Measurements from ENCODE around the gene CHKB. TPM values are rescaled to one million over a fixed set of nuclear protein-coding genes. Genes with fewer than 3 reads are reported as not detected.
"Not testable (repeated sequence)": the region's sequence is repeated elsewhere in the genome, so short reads cannot be mapped to it uniquely, and the experiment has no call there.

Gene CHKB
- total RNA-seq, 2 experiments from 2014 or later = 55.6 to 60.3 TPM

GRCh38 chr22:50540381-50540780 is 42.3 kb downstream of the CHKB start:
- no peak for ATAC-seq
- DNase-seq = no peak
- intact Hi-C loops (cut with micrococcal nuclease) = no loop called here
- TF ChIP-seq CTCF (IDR thresholded peaks at IDR 0.05) = no peak
- H3K36me3 Mint-ChIP-seq (ENCODE audit: low read depth) = peaks cover 2% of the 10 kb centered on the region
- peak overlapping the region; percentile 15 for H3K4me3 Mint-ChIP-seq
- H3K4me1 Mint-ChIP-seq (ENCODE audit: low read depth) = peaks cover 58% of the 10 kb centered on the region
- CTCF ChIA-PET = interaction anchor here (0.6 to 4.7 kb wide), 6 partner anchors 8 to 81 kb away, joined by 3 to 65 read pairs (median 18); partner anchors contain the start of genes SCO2 and SYCE3
- no peaks in the 10 kb centered on the region for H3K9me3 Mint-ChIP-seq
- H3K27me3 Mint-ChIP-seq = no peaks in the 10 kb centered on the region
- H3K27ac Mint-ChIP-seq = peak overlapping the region; percentile 94
- POLR2A ChIA-PET = interaction anchor here (1.0 to 8.3 kb wide), 16 partner anchors 9 to 120 kb away, joined by 3 to 175 read pairs (median 6); partner anchors contain the start of genes CHKB, LMF2, NCAPH2 and SCO2

GRCh38 chr22:50537765-50538164 is 44.9 kb downstream of the CHKB start:
- ATAC-seq (no peak), DNase-seq (no peak)
- H3K9me3 Mint-ChIP-seq = no peaks in the 10 kb centered on the region
- H3K36me3 Mint-ChIP-seq (ENCODE audit: low read depth) = peaks cover 2% of the 10 kb centered on the region
- no peaks in the 10 kb centered on the region for H3K27me3 Mint-ChIP-seq
- peak overlapping the region; percentile 100 for H3K27ac Mint-ChIP-seq
- H3K4me1 Mint-ChIP-seq (ENCODE audit: low read depth) = peaks cover 60% of the 10 kb centered on the region
- ChIA-PET CTCF (interaction anchor here (0.6 to 4.7 kb wide), 4 partner anchors 10 to 27 kb away, joined by 3 to 65 read pairs (median 22); partner anchors contain the start of genes SCO2 and SYCE3), POLR2A (interaction anchor here (0.7 to 8.3 kb wide), 5 partner anchors 11 to 294 kb away, joined by 3 to 175 read pairs (median 34); partner anchors contain the start of genes SCO2 and TYMP)
- no peak overlapping the region for H3K4me3 Mint-ChIP-seq
- no peak for TF ChIP-seq CTCF (IDR thresholded peaks at IDR 0.05)
- intact Hi-C loops (cut with micrococcal nuclease) = loop anchor here (2.0 kb wide), 1 partner anchor 83 kb away; no protein-coding TSS in a partner anchor

- no peak overlapping the region for H3K4me3 Mint-ChIP-seq
- no peaks in the 10 kb centered on the region for H3K27me3 Mint-ChIP-seq
- peak overlapping the region; percentile 20 for H3K27ac Mint-ChIP-seq
- CTCF ChIA-PET = interaction anchor here (0.8 to 3.3 kb wide), 3 partner anchors 9 to 27 kb away, joined by 3 to 19 read pairs (median 3); partner anchors contain the start of genes SCO2 and SYCE3
- H3K9me3 Mint-ChIP-seq = no peaks in the 10 kb centered on the region
- DNase-seq = no peak
- POLR2A ChIA-PET = interaction anchor here (0.7 to 8.3 kb wide), 4 partner anchors 9 to 16 kb away, joined by 3 to 175 read pairs (median 4); partner anchors contain the start of genes KLHDC7B, SCO2 and TYMP
- H3K4me1 Mint-ChIP-seq (ENCODE audit: low read depth) = peaks cover 49% of the 10 kb centered on the region
- intact Hi-C loops (cut with micrococcal nuclease) = no loop called here
- no peak for ATAC-seq
- TF ChIP-seq CTCF (IDR thresholded peaks at IDR 0.05) = no peak
- peaks cover 5% of the 10 kb centered on the region for H3K36me3 Mint-ChIP-seq (ENCODE audit: low read depth)
Measured at GRCh38 chr22:50536226-50536625, 46.4 kb downstream of the CHKB start.

- TF ChIP-seq CTCF (IDR thresholded peaks at IDR 0.05) = no peak
- Mint-ChIP-seq H3K4me3 (no peak overlapping the region), H3K27ac (no peak overlapping the region), H3K9me3 (no peaks in the 10 kb centered on the region), H3K27me3 (no peaks in the 10 kb centered on the region), H3K4me1 (ENCODE audit: low read depth) (peaks cover 39% of the 10 kb centered on the region), H3K36me3 (ENCODE audit: low read depth) (peaks cover 3% of the 10 kb centered on the region)
- ATAC-seq (no peak), DNase-seq (no peak)
- intact Hi-C loops (cut with micrococcal nuclease) = no loop called here
- CTCF ChIA-PET = interaction anchor here (1.3 to 3.3 kb wide), 2 partner anchors 10 kb away, joined by 3 to 19 read pairs; partner anchors contain the start of gene SCO2
- POLR2A ChIA-PET = interaction anchor here (1.4 to 8.3 kb wide), 3 partner anchors 8 to 18 kb away, joined by 4 to 175 read pairs (median 4); partner anchors contain the start of genes SCO2 and TYMP
Measured at GRCh38 chr22:50535113-50535512, 47.5 kb downstream of the CHKB start.

- ATAC-seq; H3K9me3 Mint-ChIP-seq; H3K27me3 Mint-ChIP-seq; intact Hi-C loops (cut with micrococcal nuclease); H3K4me3 Mint-ChIP-seq; H3K36me3 Mint-ChIP-seq (ENCODE audit: low read depth): not testable (repeated sequence)
- Mint-ChIP-seq H3K4me1 (ENCODE audit: low read depth) (peaks cover 30% of the 10 kb centered on the region), H3K27ac (peak overlapping the region; percentile 87)
- POLR2A ChIA-PET = interaction anchor here (0.9 kb wide), 1 partner anchor 87 kb away, joined by 3 read pairs; no protein-coding TSS in a partner anchor
- CTCF ChIA-PET = interaction anchor here (1.3 to 3.3 kb wide), 3 partner anchors 9 to 11 kb away, joined by 3 to 19 read pairs (median 6); partner anchors contain the start of genes KLHDC7B and SCO2
- DNase-seq = peak; percentile 20
Measured at GRCh38 chr22:50533856-50534711, 48.6 kb downstream of the CHKB start.

All from activated CD8-positive, alpha-beta T cell treated with anti-CD3 and anti-CD28 coated beads for 36 hours (primary cell).